Adrenal gland (tissue), 5 donors: ENCODE measurements around the gene PSG5.
"Not testable (repeated sequence)": the region's sequence is repeated elsewhere in the genome, so short reads cannot be mapped to it uniquely, and the experiment has no call there.

ENCODE experiments used
- POLR2A ChIP-seq, 2 donors: fragments of 450-650 bp; IDR thresholded peaks; one replicate each; pipeline ENCODE4 v1.6.1; 2017; ENCODE audit warnings: antibody characterized with exemption in 2 of 2, mild to moderate bottlenecking in 2 of 2, moderate library complexity in 1 of 2
- TF ChIP-seq, protein P1 (sequence below), 6 experiments: fragments of 450-650 bp in 4 of 6; fragments of 200-600 bp in 2 of 6; sonication (generic) in 1 of 6; IDR thresholded peaks; 1 replicate in 5 of 6; 2 replicates in 1 of 6; pipeline versions ENCODE4 v1.5.1 to v1.8.0; 2016 to 2021; ENCODE audit warnings: antibody characterized with exemption in 6 of 6, mild to moderate bottlenecking in 2 of 6, moderate library complexity in 1 of 6
- donor health status: DM: no; HTN: no; CAD: no.

DNA sequence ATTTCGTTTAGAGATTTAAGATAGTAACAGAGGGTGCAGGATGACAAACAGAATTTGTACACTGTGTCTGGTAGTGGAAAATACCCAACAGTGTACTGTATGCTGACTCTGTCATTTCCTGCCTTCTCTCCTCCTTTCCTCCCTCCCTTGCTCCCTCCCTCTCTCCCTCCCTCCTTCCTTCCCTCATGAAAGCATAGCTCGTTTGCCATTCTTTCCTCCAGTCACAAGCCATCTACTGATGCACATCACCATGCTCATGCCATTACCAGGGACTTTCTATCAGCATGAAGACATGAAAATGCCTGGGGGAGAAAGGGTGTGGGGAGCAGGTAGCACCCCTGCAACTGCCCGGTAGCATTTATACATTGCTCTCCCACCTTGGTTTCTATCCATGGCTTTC lies 66.8 kb downstream of the PSG5 start:
- TF ChIP-seq, protein P1, sequence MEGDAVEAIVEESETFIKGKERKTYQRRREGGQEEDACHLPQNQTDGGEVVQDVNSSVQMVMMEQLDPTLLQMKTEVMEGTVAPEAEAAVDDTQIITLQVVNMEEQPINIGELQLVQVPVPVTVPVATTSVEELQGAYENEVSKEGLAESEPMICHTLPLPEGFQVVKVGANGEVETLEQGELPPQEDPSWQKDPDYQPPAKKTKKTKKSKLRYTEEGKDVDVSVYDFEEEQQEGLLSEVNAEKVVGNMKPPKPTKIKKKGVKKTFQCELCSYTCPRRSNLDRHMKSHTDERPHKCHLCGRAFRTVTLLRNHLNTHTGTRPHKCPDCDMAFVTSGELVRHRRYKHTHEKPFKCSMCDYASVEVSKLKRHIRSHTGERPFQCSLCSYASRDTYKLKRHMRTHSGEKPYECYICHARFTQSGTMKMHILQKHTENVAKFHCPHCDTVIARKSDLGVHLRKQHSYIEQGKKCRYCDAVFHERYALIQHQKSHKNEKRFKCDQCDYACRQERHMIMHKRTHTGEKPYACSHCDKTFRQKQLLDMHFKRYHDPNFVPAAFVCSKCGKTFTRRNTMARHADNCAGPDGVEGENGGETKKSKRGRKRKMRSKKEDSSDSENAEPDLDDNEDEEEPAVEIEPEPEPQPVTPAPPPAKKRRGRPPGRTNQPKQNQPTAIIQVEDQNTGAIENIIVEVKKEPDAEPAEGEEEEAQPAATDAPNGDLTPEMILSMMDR (IDR thresholded peaks at IDR 0.05) = not testable (repeated sequence)
- TF ChIP-seq POLR2A (IDR thresholded peaks at IDR 0.05) = not testable (repeated sequence)
